Measurements from ENCODE around the gene RARRES2.
"Not testable (repeated sequence)": the region's sequence is repeated elsewhere in the genome, so short reads cannot be mapped to it uniquely, and the experiment has no call there.

RARRES2 gene

GRCh38 chr7:150335774-150336112, 5.7 kb downstream of the RARRES2 start:
- no peak for DNase-seq

GRCh38 chr7:150335108-150335773, 6.2 kb downstream of the RARRES2 start:
- DNase-seq = no peak

GRCh38 chr7:150334108-150334507, 7.3 kb downstream of the RARRES2 start:
- DNase-seq = no peak

GRCh38 chr7:150333659-150334058, 7.8 kb downstream of the RARRES2 start:
- no peak for DNase-seq

GRCh38 chr7:150332852-150333635, 8.4 kb downstream of the RARRES2 start:
- DNase-seq = no peak

- DNase-seq = no peak
Observed at GRCh38 chr7:150330211-150330885, 11.1 kb downstream of the RARRES2 start.

GRCh38 chr7:150329331-150330120, 11.9 kb downstream of the RARRES2 start:
- no peak for DNase-seq

GRCh38 chr7:150327308-150327707, 14.1 kb downstream of the RARRES2 start:
- no peak for DNase-seq

- DNase-seq = no peak
Observed at GRCh38 chr7:150326657-150327268, 14.7 kb downstream of the RARRES2 start.

GRCh38 chr7:150325901-150326300, 15.5 kb downstream of the RARRES2 start:
- no peak for DNase-seq

GRCh38 chr7:150325110-150325611, 16.3 kb downstream of the RARRES2 start:
- DNase-seq = no peak

GRCh38 chr7:150324373-150324961, 17.0 kb downstream of the RARRES2 start:
- DNase-seq = peak; percentile 42

- no peak for DNase-seq
Observed at GRCh38 chr7:150323682-150324372, 17.6 kb downstream of the RARRES2 start.

- peak; percentile 74 for DNase-seq
Observed at GRCh38 chr7:150322833-150323681, 18.4 kb downstream of the RARRES2 start, which contains the start of the genes ACTR3C and LRRC61. ACTR3C (minus strand) TSS chr7:150323545; CDS start chr7:150295296, 28,249 bp downstream. LRRC61 (plus strand) TSS chr7:150323355; CDS start chr7:150336862, 13,507 bp downstream.

GRCh38 chr7:150322114-150322832, 19.2 kb downstream of the RARRES2 start:
- DNase-seq = peak; percentile 79

GRCh38 chr7:150321788-150322113, 19.7 kb downstream of the RARRES2 start:
- no peak for DNase-seq

- no peak for DNase-seq
Observed at GRCh38 chr7:150317748-150318444, 23.5 kb downstream of the RARRES2 start.

GRCh38 chr7:150316987-150317386, 24.4 kb downstream of the RARRES2 start:
- DNase-seq = not testable (repeated sequence)
